ENCODE measurements around the gene SPOCD1. TPM values are rescaled to one million over a fixed set of nuclear protein-coding genes. Genes with fewer than 3 reads are reported as not detected.
A peak's percentile ranks its signal among the peaks of the same experiment; 100 is the strongest.

Gene SPOCD1
- total and polyA plus RNA-seq, 4 experiments from 2014 or later = 0.61 to 0.94 TPM; not detected in 2

GRCh38 chr1:31785020-31785946 lies 30.5 kb downstream of the SPOCD1 start:
- H3K36me3 ChIP-seq (ENCODE audit: insufficient read depth, low read length) = no peaks in the 10 kb centered on the region
- H3K4me3 ChIP-seq (ENCODE audit: low read length in 2 of 2) = no peak overlapping the region
- H3K27ac ChIP-seq (ENCODE audit: low read depth, low read length) = no peak overlapping the region
- peaks cover 9% of the 10 kb centered on the region for H3K4me1 ChIP-seq (ENCODE audit: insufficient read depth, low read length)
- no peak overlapping the region for H3K27ac Mint-ChIP-seq
- peaks cover 0 to 2% of the 10 kb centered on the region in 2 donors for H3K36me3 Mint-ChIP-seq
- H3K4me1 Mint-ChIP-seq = peaks cover 5 to 19% (median 10%) of the 10 kb centered on the region in 4 donors
- DNase-seq = no peak
- ChIA-PET POLR2A (ENCODE audit: partially characterized antibody) (no interaction called here), CTCF (ENCODE audit: partially characterized antibody) (interaction anchor here (0.6 to 6.4 kb wide), 3 partner anchors 24 to 222 kb away, joined by 3 to 57 read pairs (median 3); no protein-coding TSS in a partner anchor)
- no peaks in the 10 kb centered on the region for H3K27me3 ChIP-seq (ENCODE audit: insufficient read depth, low read length)
- H3K27me3 Mint-ChIP-seq = no peaks in the 10 kb centered on the region
- intact Hi-C loops (cut with micrococcal nuclease) = loop anchor here (5.0 kb wide), 1 partner anchor 238 kb away; no protein-coding TSS in a partner anchor
- no peaks in the 10 kb centered on the region for H3K9me3 ChIP-seq (ENCODE audit: control insufficient read depth in 1 of 2, low read length in 2 of 2)
- H3K4me3 Mint-ChIP-seq = no peak overlapping the region
- no peaks in the 10 kb centered on the region for H3K9me3 Mint-ChIP-seq

- intact Hi-C loops (cut with micrococcal nuclease) = loop anchor here (5.0 kb wide), 1 partner anchor 237 kb away; no protein-coding TSS in a partner anchor
- no peak overlapping the region for H3K4me3 Mint-ChIP-seq
- H3K9me3 ChIP-seq (ENCODE audit: control insufficient read depth in 1 of 2, low read length in 2 of 2) = no peaks in the 10 kb centered on the region
- H3K36me3 Mint-ChIP-seq = peaks cover 0 to 2% of the 10 kb centered on the region in 2 donors
- peaks cover 8% of the 10 kb centered on the region for H3K4me1 ChIP-seq (ENCODE audit: insufficient read depth, low read length)
- H3K4me1 Mint-ChIP-seq = peaks cover 5 to 16% (median 9%) of the 10 kb centered on the region in 4 donors
- H3K4me3 ChIP-seq (ENCODE audit: low read length in 2 of 2) = no peak overlapping the region
- peak overlapping the region in 2 of 7 donors; percentile 33 to 43 for H3K27ac Mint-ChIP-seq
- no peaks in the 10 kb centered on the region for H3K36me3 ChIP-seq (ENCODE audit: insufficient read depth, low read length)
- H3K27ac ChIP-seq (ENCODE audit: low read depth, low read length) = no peak overlapping the region
- H3K9me3 Mint-ChIP-seq = peaks cover 0 to 2% (median 0%) of the 10 kb centered on the region in 8 donors
- no peak for DNase-seq
- H3K27me3 Mint-ChIP-seq = peaks cover 0 to 2% of the 10 kb centered on the region in 2 donors
- ChIA-PET POLR2A (ENCODE audit: partially characterized antibody) (no interaction called here), CTCF (ENCODE audit: partially characterized antibody) (interaction anchor here (0.6 to 1.3 kb wide), 3 partner anchors 23 to 221 kb away, joined by 3 read pairs; no protein-coding TSS in a partner anchor)
- H3K27me3 ChIP-seq (ENCODE audit: insufficient read depth, low read length) = no peaks in the 10 kb centered on the region
Measured at GRCh38 chr1:31784356-31785019, 31.3 kb downstream of the SPOCD1 start.

- intact Hi-C loops (cut with micrococcal nuclease) = no loop called here
- ChIA-PET CTCF (ENCODE audit: partially characterized antibody) (interaction anchor here (1.1 kb wide), 1 partner anchor 180 kb away, joined by 3 read pairs; no protein-coding TSS in a partner anchor), POLR2A (ENCODE audit: partially characterized antibody) (no interaction called here)
- peak overlapping the region in 1 of 7 donors; percentile 37 for H3K27ac Mint-ChIP-seq
- peaks cover 5% of the 10 kb centered on the region for H3K4me1 ChIP-seq (ENCODE audit: insufficient read depth, low read length)
- no peaks in the 10 kb centered on the region for H3K36me3 ChIP-seq (ENCODE audit: insufficient read depth, low read length)
- H3K36me3 Mint-ChIP-seq = peaks cover 0 to 2% of the 10 kb centered on the region in 2 donors
- no peaks in the 10 kb centered on the region for H3K9me3 ChIP-seq (ENCODE audit: control insufficient read depth in 1 of 2, low read length in 2 of 2)
- H3K27me3 Mint-ChIP-seq = peaks cover 0 to 2% of the 10 kb centered on the region in 2 donors
- peaks cover 5 to 15% (median 8%) of the 10 kb centered on the region in 4 donors for H3K4me1 Mint-ChIP-seq
- H3K9me3 Mint-ChIP-seq = peaks cover 0 to 2% (median 0%) of the 10 kb centered on the region in 8 donors
- H3K27ac ChIP-seq (ENCODE audit: low read depth, low read length) = no peak overlapping the region
- no peaks in the 10 kb centered on the region for H3K27me3 ChIP-seq (ENCODE audit: insufficient read depth, low read length)
- H3K4me3 Mint-ChIP-seq = no peak overlapping the region
- H3K4me3 ChIP-seq (ENCODE audit: low read length in 2 of 2) = no peak overlapping the region
- no peak for DNase-seq
Measured at GRCh38 chr1:31783846-31784245, 32.0 kb downstream of the SPOCD1 start.

GRCh38 chr1:31782421-31783410 lies 33.1 kb downstream of the SPOCD1 start:
- Mint-ChIP-seq H3K9me3 (peaks cover 0 to 2% (median 0%) of the 10 kb centered on the region in 8 donors), H3K4me3 (no peak overlapping the region), H3K27me3 (peaks cover 0 to 2% of the 10 kb centered on the region in 2 donors), H3K36me3 (no peaks in the 10 kb centered on the region), H3K27ac (peak overlapping the region in 2 of 7 donors; percentile 50 to 61), H3K4me1 (peaks cover 2 to 3% (median 2%) of the 10 kb centered on the region in 4 donors)
- CTCF ChIA-PET (ENCODE audit: partially characterized antibody) = interaction anchor here (1.1 kb wide), 1 partner anchor 181 kb away, joined by 3 read pairs; no protein-coding TSS in a partner anchor
- no peak overlapping the region for H3K4me3 ChIP-seq (ENCODE audit: low read length in 2 of 2)
- POLR2A ChIA-PET (ENCODE audit: partially characterized antibody) = no interaction called here
- intact Hi-C loops (cut with micrococcal nuclease) = no loop called here
- H3K27me3 ChIP-seq (ENCODE audit: insufficient read depth, low read length) = no peaks in the 10 kb centered on the region
- H3K36me3 ChIP-seq (ENCODE audit: insufficient read depth, low read length) = no peaks in the 10 kb centered on the region
- H3K9me3 ChIP-seq (ENCODE audit: control insufficient read depth in 1 of 2, low read length in 2 of 2) = no peaks in the 10 kb centered on the region
- no peak overlapping the region for H3K27ac ChIP-seq (ENCODE audit: low read depth, low read length)
- no peak for DNase-seq
- peaks cover under 1% of the 10 kb centered on the region for H3K4me1 ChIP-seq (ENCODE audit: insufficient read depth, low read length)

GRCh38 chr1:31781756-31782371 lies 34.0 kb downstream of the SPOCD1 start:
- peaks cover 5 to 8% of the 10 kb centered on the region in 2 donors for H3K27me3 Mint-ChIP-seq
- no peaks in the 10 kb centered on the region for H3K36me3 Mint-ChIP-seq
- Histone ChIP-seq H3K9me3 (ENCODE audit: control insufficient read depth in 1 of 2, low read length in 2 of 2) (no peaks in the 10 kb centered on the region), H3K27ac (ENCODE audit: low read depth, low read length) (no peak overlapping the region), H3K4me3 (ENCODE audit: low read length in 2 of 2) (no peak overlapping the region), H3K36me3 (ENCODE audit: insufficient read depth, low read length) (no peaks in the 10 kb centered on the region), H3K27me3 (ENCODE audit: insufficient read depth, low read length) (no peaks in the 10 kb centered on the region), H3K4me1 (ENCODE audit: insufficient read depth, low read length) (no peaks in the 10 kb centered on the region)
- peaks cover 0 to 2% (median 0%) of the 10 kb centered on the region in 8 donors for H3K9me3 Mint-ChIP-seq
- ChIA-PET CTCF (ENCODE audit: partially characterized antibody) (no interaction called here), POLR2A (ENCODE audit: partially characterized antibody) (no interaction called here)
- no peaks in the 10 kb centered on the region for H3K4me1 Mint-ChIP-seq
- intact Hi-C loops (cut with micrococcal nuclease) = no loop called here
- peak overlapping the region in 3 of 7 donors; percentile 18 to 72 (median 61) for H3K27ac Mint-ChIP-seq
- DNase-seq = no peak
- peak overlapping the region in 4 of 8 donors; percentile 15 to 63 (median 60) for H3K4me3 Mint-ChIP-seq

- Mint-ChIP-seq H3K27ac (peak overlapping the region in 4 of 7 donors; percentile 36 to 88 (median 71)), H3K4me1 (no peaks in the 10 kb centered on the region), H3K4me3 (peak overlapping the region in 4 of 8 donors; percentile 15 to 63 (median 60)), H3K27me3 (peaks cover 8 to 14% of the 10 kb centered on the region in 2 donors), H3K36me3 (no peaks in the 10 kb centered on the region), H3K9me3 (peaks cover 0 to 2% (median 0%) of the 10 kb centered on the region in 8 donors)
- Histone ChIP-seq H3K27ac (ENCODE audit: low read depth, low read length) (no peak overlapping the region), H3K36me3 (ENCODE audit: insufficient read depth, low read length) (no peaks in the 10 kb centered on the region), H3K4me1 (ENCODE audit: insufficient read depth, low read length) (no peaks in the 10 kb centered on the region), H3K9me3 (ENCODE audit: control insufficient read depth in 1 of 2, low read length in 2 of 2) (no peaks in the 10 kb centered on the region), H3K4me3 (ENCODE audit: low read length in 2 of 2) (no peak overlapping the region), H3K27me3 (ENCODE audit: insufficient read depth, low read length) (peaks cover 4% of the 10 kb centered on the region)
- ChIA-PET POLR2A (ENCODE audit: partially characterized antibody) (interaction anchor here (0.9 kb wide), 1 partner anchor 11 kb away, joined by 4 read pairs; no protein-coding TSS in a partner anchor), CTCF (ENCODE audit: partially characterized antibody) (no interaction called here)
- DNase-seq = no peak
- intact Hi-C loops (cut with micrococcal nuclease) = no loop called here
Measured at GRCh38 chr1:31781138-31781755, 34.6 kb downstream of the SPOCD1 start.

Measured in CD4-positive, alpha-beta memory T cell (primary cell).